CD4-positive, alpha-beta T cell treated with Interleukin-10 for 1 hour (primary cell): Measurements from ENCODE around the gene ANKRD34A.
A peak's percentile ranks its signal among the peaks of the same experiment; 100 is the strongest.
"Not testable (repeated sequence)": the region's sequence is repeated elsewhere in the genome, so short reads cannot be mapped to it uniquely, and the experiment has no call there.

Experiments
- DNase-seq: peaks from one replicate; pipeline ENCODE4 v3.0.0-alpha.2; 2020

The ANKRD34A gene

DNA sequence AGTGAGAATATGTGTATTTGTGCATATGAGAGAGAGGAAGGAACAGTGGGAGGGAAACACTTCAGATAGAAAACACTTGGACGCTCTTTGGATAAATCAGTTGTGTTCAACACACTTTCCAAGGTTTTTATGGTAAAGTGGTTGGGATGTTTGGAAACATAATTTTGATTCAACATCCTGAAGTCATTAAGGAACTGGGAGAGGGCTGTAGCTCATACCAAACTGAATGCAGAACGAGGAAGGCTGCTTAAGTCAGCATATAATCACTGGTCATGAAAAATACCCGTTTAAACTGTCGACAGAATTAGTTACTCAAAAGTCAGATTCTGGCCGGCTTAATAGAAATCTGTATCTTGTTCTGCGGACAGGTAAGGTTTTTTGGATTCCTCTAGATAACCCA is 21.5 kb downstream of the ANKRD34A start:
- DNase-seq, result no peak

GRCh38 chr1:145942405-145942804 is 22.0 kb downstream of the ANKRD34A start:
- DNase-seq, result no peak

- no peak for DNase-seq
Measured at GRCh38 chr1:145937436-145937835, 26.9 kb downstream of the ANKRD34A start.

DNA sequence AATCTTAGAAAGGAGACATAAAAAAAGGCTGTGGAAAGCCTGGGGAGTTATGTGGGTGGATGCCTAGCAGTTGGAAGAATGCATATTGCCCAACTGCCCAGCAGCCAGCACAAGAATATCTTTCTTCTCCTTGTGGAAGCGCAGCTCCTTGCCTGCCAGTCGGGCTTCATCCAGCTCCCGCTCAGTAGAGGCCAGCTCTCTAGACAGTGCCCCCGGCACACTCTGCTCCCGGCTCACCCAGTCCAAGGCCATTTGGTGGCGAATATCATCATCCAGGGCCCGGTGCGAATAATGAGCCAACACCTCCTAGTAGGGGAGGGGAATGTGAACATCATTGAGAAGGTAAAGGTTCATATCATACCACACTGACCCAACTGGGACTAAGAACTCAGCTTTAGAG is 28.1 kb downstream of the ANKRD34A start:
- DNase-seq, result no peak

DNA sequence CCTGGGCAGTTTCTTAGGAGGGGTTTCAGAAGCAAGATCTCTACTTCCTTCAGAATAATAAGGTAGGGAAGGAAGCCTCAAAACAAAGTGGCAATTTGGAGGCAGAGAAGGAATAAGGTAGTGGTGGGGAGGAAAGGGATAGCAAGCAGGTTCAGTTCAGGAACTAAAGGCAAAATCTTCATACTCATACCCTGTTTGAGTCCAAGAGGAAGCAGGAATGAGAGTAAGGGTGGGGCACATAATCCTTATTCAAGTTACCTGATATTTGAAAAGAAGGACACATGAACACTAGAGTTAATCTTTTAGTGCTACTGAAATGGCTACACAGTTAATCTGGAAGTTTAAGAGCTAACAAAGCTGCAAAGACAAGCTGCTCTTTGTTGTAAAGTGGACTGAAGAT is 28.7 kb downstream of the ANKRD34A start:
- no peak for DNase-seq

- peak; percentile 56 for DNase-seq
Measured at GRCh38 chr1:145932522-145933009, 31.8 kb downstream of the ANKRD34A start.

DNA sequence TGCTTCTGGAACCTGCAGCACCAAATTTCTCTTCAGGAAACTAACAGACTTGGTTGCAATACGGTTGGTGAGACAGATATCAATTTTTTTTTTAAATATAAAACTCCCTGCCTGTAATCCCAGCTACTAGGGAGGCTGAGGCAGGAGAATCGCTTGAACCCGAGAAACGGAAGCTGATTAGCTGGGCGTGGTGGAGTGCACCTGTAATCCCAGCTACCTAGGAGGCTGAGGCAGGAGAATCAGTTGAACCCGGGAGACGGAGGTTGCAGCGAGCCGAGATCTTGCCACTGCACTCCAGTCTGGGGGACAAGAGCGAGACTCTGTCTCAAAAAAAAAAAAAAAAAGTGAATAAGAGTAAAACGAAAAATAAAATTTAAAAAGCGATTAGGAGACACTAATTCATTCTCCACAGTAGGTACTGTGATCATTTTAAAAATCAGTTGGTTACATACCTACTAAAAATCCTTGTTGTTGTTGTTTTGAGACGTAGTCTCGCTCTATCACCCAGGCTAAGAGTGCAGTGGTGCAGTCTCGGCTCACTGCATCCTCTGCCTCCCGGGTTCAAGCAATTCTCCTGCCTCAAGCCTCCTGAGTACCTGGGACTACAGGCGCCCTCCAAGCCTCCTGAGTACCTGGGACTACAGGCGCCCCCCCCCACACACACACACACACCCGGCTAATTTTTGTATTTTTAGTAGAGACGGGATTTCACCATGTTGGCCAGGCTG is 36.3 kb downstream of the ANKRD34A start:
- DNase-seq, result peak; percentile 22

DNA sequence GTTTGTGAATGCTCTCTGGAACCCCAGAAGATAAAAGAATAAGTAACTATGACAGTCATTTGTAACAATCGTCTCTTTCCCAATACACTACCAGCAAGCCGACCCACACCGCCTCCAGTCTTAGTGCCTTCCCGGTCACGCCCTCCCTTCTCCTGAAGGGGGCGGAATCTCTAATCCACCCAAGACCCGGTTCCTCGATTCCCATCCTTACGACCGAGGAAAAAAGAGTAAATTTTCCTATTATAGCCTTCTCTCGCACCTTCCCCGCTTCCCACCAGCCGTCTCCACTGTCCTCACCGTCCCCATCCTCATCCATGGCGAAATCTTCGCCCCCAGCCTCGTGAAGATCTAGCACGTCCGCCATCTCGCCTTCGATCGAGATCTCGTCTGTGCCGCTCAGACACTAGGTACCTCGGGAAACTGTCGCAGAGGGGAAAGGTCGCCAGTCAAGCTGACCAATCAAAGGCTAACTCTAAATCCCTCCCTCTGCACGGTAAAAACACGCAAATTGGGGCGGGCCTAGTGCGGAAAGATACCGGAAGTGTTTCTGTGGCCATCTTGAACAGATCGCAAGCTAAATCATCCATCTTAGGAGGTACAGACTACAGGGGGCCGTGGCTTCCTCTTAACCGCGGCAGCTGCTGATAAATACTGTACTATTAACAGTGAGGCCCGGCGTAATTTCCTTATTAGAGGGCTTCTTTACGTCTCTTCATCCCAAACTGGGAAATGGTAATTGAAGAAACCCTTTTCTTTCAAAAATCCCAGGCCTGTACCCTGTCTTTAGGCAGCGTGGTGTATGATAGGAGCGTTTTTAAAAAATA is 37.1 kb downstream of the ANKRD34A start, which contains the start of gene RBM8A:
Gene RBM8A, minus strand, starts transcription at position 422 of the 824 bp plus-strand sequence. Its CDS starts 58 bp downstream, at position 364.
- DNase-seq, result peak; percentile 98

GRCh38 chr1:145926686-145927062 is 37.7 kb downstream of the ANKRD34A start:
- peak; percentile 15 for DNase-seq

- DNase-seq, result no peak
Measured at GRCh38 chr1:145922266-145922665, 42.1 kb downstream of the ANKRD34A start.

GRCh38 chr1:145920297-145920696 is 44.1 kb downstream of the ANKRD34A start:
- not testable (repeated sequence) for DNase-seq

- peak; percentile 28 for DNase-seq
Measured at GRCh38 chr1:145918992-145919939, 45.1 kb downstream of the ANKRD34A start.

GRCh38 chr1:145918144-145918991 is 46.0 kb downstream of the ANKRD34A start, which contains the start of gene PEX11B:
PEX11B (minus strand) TSS chr1:145918717; CDS start chr1:145918688, 29 bp downstream.
- peak; percentile 95 for DNase-seq

GRCh38 chr1:145917595-145917994 is 46.8 kb downstream of the ANKRD34A start:
- DNase-seq, result no peak

GRCh38 chr1:145916745-145917144 is 47.6 kb downstream of the ANKRD34A start:
- DNase-seq, result no peak

- no peak for DNase-seq
Measured at GRCh38 chr1:145912128-145912641, 52.2 kb downstream of the ANKRD34A start.
